Endothelial cell of umbilical vein (primary cell): ENCODE measurements around the gene CPLANE2.

Experiments
- EZH2 ChIP-seq: IDR thresholded peaks from 2 replicates; pipeline ENCODE4 v1.6.1; 2012; ENCODE audit warnings: borderline replicate concordance, low read depth, mild to moderate bottlenecking, moderate library complexity, low read length, inconsistent platforms; ENCODE audit not compliant: severe bottlenecking
- POLR2A ChIP-seq: IDR thresholded peaks from 2 replicates; pipeline ENCODE4 v1.6.1; 2012; ENCODE audit warnings: low read depth, mild to moderate bottlenecking, control low read depth, low read length
- POLR2AphosphoS5 ChIP-seq: IDR thresholded peaks from 2 replicates; pipeline ENCODE4 v1.6.1; 2012; ENCODE audit warnings: low read depth, mild to moderate bottlenecking, control low read depth, low read length, moderate library complexity; ENCODE audit not compliant: insufficient read depth
- TF ChIP-seq, protein P1 (sequence below), 2 donors: IDR thresholded peaks; 1 replicate in 1 of 2; 2 replicates in 1 of 2; pipeline ENCODE4 v1.5.1; 2011; ENCODE audit warnings: low read length in 2 of 2, mild to moderate bottlenecking in 2 of 2, moderate library complexity in 2 of 2, control low read depth in 1 of 2, inconsistent platforms in 1 of 2, low read depth in 1 of 2; ENCODE audit not compliant: insufficient read depth in 1 of 2; ENCODE audit errors: extremely low read depth in 1 of 2
- TF ChIP-seq, protein P2 (sequence below): IDR thresholded peaks from 2 replicates; pipeline ENCODE4 v1.6.1; 2011; ENCODE audit not compliant: insufficient read depth, insufficient read length

DNA sequence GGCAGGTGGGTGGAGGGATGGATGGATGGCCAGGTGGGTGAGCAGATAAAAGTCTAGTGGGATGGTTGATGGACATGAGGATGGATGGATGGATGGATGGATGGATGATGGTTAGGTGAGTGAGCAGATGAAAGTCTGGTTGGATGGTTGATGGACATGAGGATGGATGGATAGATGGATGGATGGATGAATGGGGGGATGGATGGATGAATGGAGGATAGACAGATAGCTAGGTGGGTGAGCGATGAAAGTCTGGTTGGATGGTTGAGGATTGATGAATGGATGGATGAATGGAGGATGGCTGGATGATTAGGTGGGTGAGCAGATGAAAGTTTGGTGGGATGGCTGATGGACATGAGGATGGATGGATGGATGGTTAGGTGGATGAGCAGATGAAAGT lies 15.5 kb downstream of the CPLANE2 start:
- TF ChIP-seq POLR2A (no peak), EZH2 (no peak), POLR2AphosphoS5 (no peak)
- TF ChIP-seq, protein P1, sequence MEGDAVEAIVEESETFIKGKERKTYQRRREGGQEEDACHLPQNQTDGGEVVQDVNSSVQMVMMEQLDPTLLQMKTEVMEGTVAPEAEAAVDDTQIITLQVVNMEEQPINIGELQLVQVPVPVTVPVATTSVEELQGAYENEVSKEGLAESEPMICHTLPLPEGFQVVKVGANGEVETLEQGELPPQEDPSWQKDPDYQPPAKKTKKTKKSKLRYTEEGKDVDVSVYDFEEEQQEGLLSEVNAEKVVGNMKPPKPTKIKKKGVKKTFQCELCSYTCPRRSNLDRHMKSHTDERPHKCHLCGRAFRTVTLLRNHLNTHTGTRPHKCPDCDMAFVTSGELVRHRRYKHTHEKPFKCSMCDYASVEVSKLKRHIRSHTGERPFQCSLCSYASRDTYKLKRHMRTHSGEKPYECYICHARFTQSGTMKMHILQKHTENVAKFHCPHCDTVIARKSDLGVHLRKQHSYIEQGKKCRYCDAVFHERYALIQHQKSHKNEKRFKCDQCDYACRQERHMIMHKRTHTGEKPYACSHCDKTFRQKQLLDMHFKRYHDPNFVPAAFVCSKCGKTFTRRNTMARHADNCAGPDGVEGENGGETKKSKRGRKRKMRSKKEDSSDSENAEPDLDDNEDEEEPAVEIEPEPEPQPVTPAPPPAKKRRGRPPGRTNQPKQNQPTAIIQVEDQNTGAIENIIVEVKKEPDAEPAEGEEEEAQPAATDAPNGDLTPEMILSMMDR (IDR thresholded peaks at IDR 0.05; ENCODE audit: extremely low read depth in 1 of 2, insufficient read depth in 1 of 2, low read depth in 1 of 2, low read length in 2 of 2) = no peak
- TF ChIP-seq, protein P2, sequence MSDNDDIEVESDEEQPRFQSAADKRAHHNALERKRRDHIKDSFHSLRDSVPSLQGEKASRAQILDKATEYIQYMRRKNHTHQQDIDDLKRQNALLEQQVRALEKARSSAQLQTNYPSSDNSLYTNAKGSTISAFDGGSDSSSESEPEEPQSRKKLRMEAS = no peak
